Measurements from ENCODE around the gene LRRC42.

The LRRC42 gene

GRCh38 chr1:54010415-54011117, 64.4 kb downstream of the LRRC42 start:
- Histone ChIP-seq H3K4me1 (ENCODE audit: control insufficient read depth in 1 of 2, insufficient read depth in 2 of 2, low read length in 2 of 2) (no peaks in the 10 kb centered on the region), H3K4me3 (ENCODE audit: low read depth in 1 of 2, low read length in 2 of 2) (no peak overlapping the region), H3K9me3 (ENCODE audit: control insufficient read depth in 1 of 2, low read length in 2 of 2) (no peaks in the 10 kb centered on the region), H3K36me3 (ENCODE audit: control insufficient read depth in 1 of 2, insufficient read depth in 2 of 2, low read length in 2 of 2) (no peaks in the 10 kb centered on the region), H3K27ac (ENCODE audit: low read length) (no peak overlapping the region), H3K27me3 (ENCODE audit: low read depth, low read length) (no peaks in the 10 kb centered on the region)

DNA sequence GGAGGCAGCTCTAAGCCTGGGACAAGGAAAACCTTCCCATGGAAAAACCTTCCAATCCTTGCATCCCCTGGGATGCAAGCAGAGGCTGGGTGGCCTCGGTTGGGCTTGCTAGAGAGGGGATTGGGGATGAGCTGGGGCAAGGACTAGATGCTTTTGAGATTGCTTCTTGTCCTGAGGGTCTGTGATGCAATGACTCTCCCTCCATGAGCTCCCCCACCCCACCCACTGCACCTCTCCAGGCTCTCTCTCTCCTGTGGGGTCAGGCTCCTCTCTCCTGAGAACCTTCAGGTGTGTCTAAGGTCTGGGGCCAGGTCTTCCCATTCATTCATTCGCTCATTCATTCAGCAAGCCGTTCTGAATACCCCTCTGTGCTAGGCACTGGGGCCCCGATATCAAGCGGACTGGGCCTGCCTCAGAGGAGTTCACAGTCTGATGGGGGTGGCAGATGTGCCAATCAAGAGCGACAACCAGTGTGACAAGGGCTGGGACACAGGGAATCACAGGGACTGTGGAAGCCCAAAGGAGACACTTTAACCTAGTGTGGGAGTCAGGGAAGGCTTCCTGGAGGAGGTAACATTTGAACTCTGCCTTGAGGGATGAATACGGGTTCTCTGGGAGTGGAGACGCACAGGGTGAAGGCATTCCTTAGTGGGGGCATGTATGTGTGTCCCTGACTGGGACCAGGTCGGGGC, 65.3 kb downstream of the LRRC42 start:
- Histone ChIP-seq H3K4me3 (ENCODE audit: low read depth in 1 of 2, low read length in 2 of 2) (no peak overlapping the region), H3K36me3 (ENCODE audit: control insufficient read depth in 1 of 2, insufficient read depth in 2 of 2, low read length in 2 of 2) (no peaks in the 10 kb centered on the region), H3K9me3 (ENCODE audit: control insufficient read depth in 1 of 2, low read length in 2 of 2) (no peaks in the 10 kb centered on the region), H3K4me1 (ENCODE audit: control insufficient read depth in 1 of 2, insufficient read depth in 2 of 2, low read length in 2 of 2) (no peaks in the 10 kb centered on the region), H3K27ac (ENCODE audit: low read length) (no peak overlapping the region), H3K27me3 (ENCODE audit: low read depth, low read length) (no peaks in the 10 kb centered on the region)

GRCh38 chr1:54012008-54012325, 65.8 kb downstream of the LRRC42 start:
- no peaks in the 10 kb centered on the region for H3K4me1 ChIP-seq (ENCODE audit: control insufficient read depth in 1 of 2, insufficient read depth in 2 of 2, low read length in 2 of 2)
- H3K36me3 ChIP-seq (ENCODE audit: control insufficient read depth in 1 of 2, insufficient read depth in 2 of 2, low read length in 2 of 2) = no peaks in the 10 kb centered on the region
- no peak overlapping the region for H3K27ac ChIP-seq (ENCODE audit: low read length)
- H3K27me3 ChIP-seq (ENCODE audit: low read depth, low read length) = no peaks in the 10 kb centered on the region
- no peak overlapping the region for H3K4me3 ChIP-seq (ENCODE audit: low read depth in 1 of 2, low read length in 2 of 2)
- no peaks in the 10 kb centered on the region for H3K9me3 ChIP-seq (ENCODE audit: control insufficient read depth in 1 of 2, low read length in 2 of 2)

GRCh38 chr1:54012863-54013262, 66.7 kb downstream of the LRRC42 start:
- no peak overlapping the region for H3K27ac ChIP-seq (ENCODE audit: low read length)
- H3K4me1 ChIP-seq (ENCODE audit: control insufficient read depth in 1 of 2, insufficient read depth in 2 of 2, low read length in 2 of 2) = no peaks in the 10 kb centered on the region
- H3K4me3 ChIP-seq (ENCODE audit: low read depth in 1 of 2, low read length in 2 of 2) = no peak overlapping the region
- no peaks in the 10 kb centered on the region for H3K36me3 ChIP-seq (ENCODE audit: control insufficient read depth in 1 of 2, insufficient read depth in 2 of 2, low read length in 2 of 2)
- H3K9me3 ChIP-seq (ENCODE audit: control insufficient read depth in 1 of 2, low read length in 2 of 2) = no peaks in the 10 kb centered on the region
- H3K27me3 ChIP-seq (ENCODE audit: low read depth, low read length) = no peaks in the 10 kb centered on the region

DNA sequence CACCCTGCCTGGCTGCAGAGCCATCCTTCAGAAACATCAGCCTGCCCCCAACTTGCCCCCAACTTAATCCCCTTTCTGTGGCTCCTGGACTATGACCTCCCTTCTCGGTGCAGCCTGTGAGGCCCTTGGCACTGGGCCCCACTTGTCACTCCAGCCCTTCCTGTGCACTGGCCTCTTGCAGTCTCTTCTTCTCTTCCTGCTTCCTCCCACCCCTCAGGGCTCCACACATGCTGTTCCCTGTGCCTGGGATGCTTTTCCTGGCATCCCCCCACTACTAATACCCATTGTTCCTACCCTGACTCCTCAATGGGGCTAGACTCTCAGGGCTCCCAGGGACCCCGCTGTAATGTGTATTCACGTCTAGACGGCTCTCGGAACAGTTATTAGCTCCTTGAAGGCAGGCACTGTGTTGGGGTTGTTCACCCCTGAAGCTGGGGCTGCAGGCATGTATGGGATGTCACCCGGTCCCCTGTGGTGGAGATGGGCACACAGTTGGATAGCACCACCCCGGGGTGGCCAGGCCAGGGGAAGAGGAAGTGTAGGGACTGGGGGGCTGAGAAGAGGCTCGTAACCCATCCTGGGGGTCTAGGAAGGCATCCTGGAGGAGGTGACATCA, 67.4 kb downstream of the LRRC42 start:
- Histone ChIP-seq H3K4me1 (ENCODE audit: control insufficient read depth in 1 of 2, insufficient read depth in 2 of 2, low read length in 2 of 2) (no peaks in the 10 kb centered on the region), H3K9me3 (ENCODE audit: control insufficient read depth in 1 of 2, low read length in 2 of 2) (no peaks in the 10 kb centered on the region), H3K27me3 (ENCODE audit: low read depth, low read length) (no peaks in the 10 kb centered on the region), H3K27ac (ENCODE audit: low read length) (no peak overlapping the region), H3K36me3 (ENCODE audit: control insufficient read depth in 1 of 2, insufficient read depth in 2 of 2, low read length in 2 of 2) (no peaks in the 10 kb centered on the region), H3K4me3 (ENCODE audit: low read depth in 1 of 2, low read length in 2 of 2) (no peak overlapping the region)

DNA sequence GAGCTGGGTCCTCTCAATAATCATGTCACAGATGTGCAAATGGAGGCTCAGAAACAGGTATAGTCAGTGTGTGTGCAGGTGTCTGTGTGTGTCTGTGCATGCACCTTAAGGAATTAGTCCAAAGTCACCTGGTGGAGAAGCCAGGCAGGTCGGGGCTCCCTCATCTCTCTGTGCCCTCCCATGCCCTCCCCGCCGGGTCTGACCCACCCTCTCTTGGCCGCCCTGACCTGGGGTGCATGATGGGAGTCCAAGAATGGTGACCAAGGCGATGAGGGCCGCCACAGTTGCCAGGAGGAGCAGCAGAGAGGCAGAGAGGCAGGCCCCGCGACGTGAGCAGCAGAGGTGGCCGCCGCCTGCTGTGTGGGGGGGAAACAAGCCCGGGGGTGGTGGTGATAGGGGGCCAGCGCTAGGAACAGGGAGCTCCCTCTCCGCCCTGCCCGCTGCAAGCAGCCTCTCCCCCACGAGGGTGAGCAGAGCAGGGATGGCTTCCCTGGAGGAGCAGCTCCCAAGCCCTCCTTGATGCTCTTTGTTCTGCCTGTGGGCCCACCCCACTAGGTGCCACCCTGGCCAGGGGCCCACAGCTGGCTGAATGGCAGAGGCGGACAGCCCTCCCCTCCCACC, 68.0 kb downstream of the LRRC42 start:
- H3K4me3 ChIP-seq (ENCODE audit: low read depth in 1 of 2, low read length in 2 of 2) = no peak overlapping the region
- no peaks in the 10 kb centered on the region for H3K27me3 ChIP-seq (ENCODE audit: low read depth, low read length)
- no peaks in the 10 kb centered on the region for H3K36me3 ChIP-seq (ENCODE audit: control insufficient read depth in 1 of 2, insufficient read depth in 2 of 2, low read length in 2 of 2)
- H3K4me1 ChIP-seq (ENCODE audit: control insufficient read depth in 1 of 2, insufficient read depth in 2 of 2, low read length in 2 of 2) = no peaks in the 10 kb centered on the region
- no peak overlapping the region for H3K27ac ChIP-seq (ENCODE audit: low read length)
- no peaks in the 10 kb centered on the region for H3K9me3 ChIP-seq (ENCODE audit: control insufficient read depth in 1 of 2, low read length in 2 of 2)

- no peak overlapping the region for H3K27ac ChIP-seq (ENCODE audit: low read length)
- H3K9me3 ChIP-seq (ENCODE audit: control insufficient read depth in 1 of 2, low read length in 2 of 2) = no peaks in the 10 kb centered on the region
- no peaks in the 10 kb centered on the region for H3K27me3 ChIP-seq (ENCODE audit: low read depth, low read length)
- H3K36me3 ChIP-seq (ENCODE audit: control insufficient read depth in 1 of 2, insufficient read depth in 2 of 2, low read length in 2 of 2) = no peaks in the 10 kb centered on the region
- no peaks in the 10 kb centered on the region for H3K4me1 ChIP-seq (ENCODE audit: control insufficient read depth in 1 of 2, insufficient read depth in 2 of 2, low read length in 2 of 2)
- H3K4me3 ChIP-seq (ENCODE audit: low read depth in 1 of 2, low read length in 2 of 2) = no peak overlapping the region
Observed at GRCh38 chr1:54016343-54017282, 70.5 kb downstream of the LRRC42 start.

Measured in muscle layer of duodenum (tissue), 2 donors.